HCT116 (cell line): ENCODE data around the gene RAVER2. TPM values are rescaled to one million over a fixed set of nuclear protein-coding genes. Genes with fewer than 3 reads are reported as not detected.

Experiments used
- ATAC-seq: fragments of 200-7000 bp; cut with Tn5 transposase; 2 replicates; pipeline ENCODE4 v1.9.1; 2020; ENCODE audit warnings: mild to moderate bottlenecking, moderate library complexity
- BruUV-seq: library from RNA; stranded (reverse); fragments of 400-500 nt; replicated peaks from 2 replicates; lab custom pipeline; 2021; lab: Mats Ljungman, UMichigan
- CTCF ChIA-PET: fragments of 300-600 bp; sonication (Branson Sonifier 250); formaldehyde crosslinking; loops from one replicate; lab custom pipeline; 2021; ENCODE audit warnings: antibody characterized with exemption; lab: Charles Lee
- POLR2A ChIA-PET: fragments of 300-600, 350-600 bp; sonication (Branson Sonifier 250); formaldehyde crosslinking; loops from one replicate; lab custom pipeline; 2021; ENCODE audit warnings: antibody characterized with exemption; lab: Charles Lee
- RAD21 ChIA-PET, 2 experiments: fragments of 300-600 bp; sonication (Branson Sonifier 250); formaldehyde crosslinking; loops; one replicate each; lab custom pipeline; 2023; ENCODE audit warnings: low total read pairs in 2 of 2; ENCODE audit not compliant: uncharacterized antibody in 2 of 2, unreplicated experiment in 2 of 2, low non-redundant PET in 1 of 2; lab: Charles Lee
- DNase-seq: peaks from one replicate; pipeline ENCODE4 v3.0.0-alpha.2; 2010; ENCODE audit warnings: low read depth, low spot score
- H2AFZ ChIP-seq: fragments of 200-600 bp; shearing (Covaris generic), sonication (generic); 2 replicates; pipeline ENCODE4 v1.6.1; 2017; ENCODE audit warnings: low read depth, mixed run types, mixed read lengths, antibody characterized with exemption, low read length; ENCODE audit not compliant: poor library complexity, severe bottlenecking
- H3K27ac ChIP-seq: 2 replicates; pipeline ENCODE4 v1.5.1; 2012; ENCODE audit warnings: low read depth, low read length
- H3K27me3 ChIP-seq: fragments of 200-600 bp; sonication (generic); 2 replicates; pipeline ENCODE4 v1.6.1; 2016; ENCODE audit warnings: mixed run types, low read length, mixed read lengths; ENCODE audit not compliant: insufficient read depth
- H3K36me3 ChIP-seq, 2 experiments: fragments of 200-500 bp in 1 of 2; fragments of 200-600 bp in 1 of 2; sonication (Bioruptor generic) in 1 of 2; sonication (generic) in 1 of 2; 2 replicates each; pipeline versions ENCODE4 v1.5.1 to v1.6.1; 2014 to 2016; ENCODE audit warnings: low read length in 2 of 2, inconsistent platforms in 1 of 2, mixed read lengths in 1 of 2, mixed run types in 1 of 2; ENCODE audit not compliant: insufficient read depth in 2 of 2, control insufficient read depth in 1 of 2
- H3K4me1 ChIP-seq, 2 experiments: fragments of 200-600 bp in 1 of 2; sonication (generic) in 1 of 2; 2 replicates each; pipeline versions ENCODE4 v1.5.1 to v1.6.1; 2012 to 2017; ENCODE audit warnings: low read length in 2 of 2, inconsistent platforms in 1 of 2, mild to moderate bottlenecking in 1 of 2, mixed read lengths in 1 of 2, mixed run types in 1 of 2, moderate library complexity in 1 of 2; ENCODE audit not compliant: insufficient read depth in 2 of 2, control insufficient read depth in 1 of 2
- H3K4me2 ChIP-seq: fragments of 200-600 bp; sonication (generic); 2 replicates; pipeline ENCODE4 v1.6.1; 2017; ENCODE audit warnings: mixed run types, low read length, mixed read lengths
- H3K4me3 ChIP-seq, 2 experiments: fragments of 200-600 bp in 1 of 2; sonication (generic) in 1 of 2; replicated peaks in 1 of 2; 2 replicates each; pipeline ENCODE4 v1.5.1; 2011 to 2016; ENCODE audit warnings: low read length in 2 of 2, control low read depth in 1 of 2, low read depth in 1 of 2, mild to moderate bottlenecking in 1 of 2, mixed read lengths in 1 of 2, mixed run types in 1 of 2
- H3K79me2 ChIP-seq: fragments of 200-600 bp; sonication (generic); 2 replicates; pipeline ENCODE4 v1.6.1; 2017; ENCODE audit warnings: mild to moderate bottlenecking, mixed run types, low read length, moderate library complexity, mixed read lengths; ENCODE audit not compliant: insufficient read depth
- H3K9ac ChIP-seq: fragments of 200-600 bp; sonication (generic); 2 replicates; pipeline ENCODE4 v1.6.1; 2016; ENCODE audit warnings: low read length, mixed read lengths
- H3K9me2 ChIP-seq: fragments of 200-600 bp; sonication (generic), shearing (Covaris generic); 2 replicates; pipeline ENCODE4 v1.6.1; 2017; ENCODE audit warnings: mixed run types, mild to moderate bottlenecking, moderate library complexity; ENCODE audit not compliant: insufficient read depth
- H3K9me3 ChIP-seq, 2 experiments: fragments of 200-500 bp in 1 of 2; fragments of 200-600 bp in 1 of 2; sonication (Bioruptor generic) in 1 of 2; sonication (generic) in 1 of 2; 2 replicates each; pipeline ENCODE4 v1.6.1; 2014 to 2017; ENCODE audit warnings: low read length in 2 of 2, mixed read lengths in 2 of 2, inconsistent platforms in 1 of 2, low read depth in 1 of 2, mild to moderate bottlenecking in 1 of 2, mixed run types in 1 of 2, moderate library complexity in 1 of 2; ENCODE audit not compliant: control insufficient read depth in 1 of 2, insufficient read depth in 1 of 2
- H4K20me1 ChIP-seq: fragments of 200-600 bp; sonication (generic), shearing (Covaris generic); 2 replicates; pipeline ENCODE4 v1.6.1; 2017; ENCODE audit warnings: mixed run types, mild to moderate bottlenecking, moderate library complexity; ENCODE audit not compliant: insufficient read depth
- CBX3 ChIP-seq: IDR thresholded peaks from 2 replicates; pipeline ENCODE4 v1.6.1; 2012; ENCODE audit warnings: low read depth
- ELF1 ChIP-seq: IDR thresholded peaks from 2 replicates; pipeline ENCODE4 v1.6.1; 2012; ENCODE audit warnings: low read depth, borderline replicate concordance
- EZH2 ChIP-seq: fragments of 200-600 bp; sonication (generic); IDR thresholded peaks from 2 replicates; pipeline ENCODE4 v1.6.1; 2017; ENCODE audit warnings: antibody characterized with exemption, mixed run types
- EZH2phosphoT487 ChIP-seq: fragments of 200-600 bp; IDR thresholded peaks from 2 replicates; pipeline ENCODE4 v1.6.1; 2018; ENCODE audit warnings: antibody characterized with exemption, borderline replicate concordance
- FOSL1 ChIP-seq: IDR thresholded peaks from 2 replicates; pipeline ENCODE4 v1.6.1; 2012; ENCODE audit warnings: low read depth
- POLR2AphosphoS5 ChIP-seq: IDR thresholded peaks from 2 replicates; pipeline ENCODE4 v1.6.1; 2011; ENCODE audit warnings: mild to moderate bottlenecking, low read depth, low read length, moderate library complexity
- RAD21 ChIP-seq: IDR thresholded peaks from 2 replicates; pipeline ENCODE4 v1.6.1; 2012; ENCODE audit warnings: low read depth, mild to moderate bottlenecking
- SIN3A ChIP-seq: IDR thresholded peaks from 2 replicates; pipeline ENCODE4 v1.6.1; 2012; ENCODE audit warnings: low read depth
- SP1 ChIP-seq: IDR thresholded peaks from 2 replicates; pipeline ENCODE4 v1.6.1; 2012; ENCODE audit warnings: low read depth
- SRF ChIP-seq: IDR thresholded peaks from 2 replicates; pipeline ENCODE4 v1.6.1; 2012; ENCODE audit warnings: low read depth
- ZFX ChIP-seq: fragments of 450-650 bp; IDR thresholded peaks from 2 replicates; pipeline ENCODE4 v1.6.1; 2017
- intact Hi-C: fragments of 100-400 bp; cut with micrococcal nuclease; formaldehyde crosslinking; loops from 2 replicates; pipeline ENCODE4 v1.10.0; 2022
- total RNA-seq: library from RNA; stranded (reverse); gene quantifications from one replicate; pipeline ENCODE4 v1.2.1, GENCODE V29; 2021; ENCODE audit not compliant: unreplicated experiment
- TF ChIP-seq, protein P1 (sequence below): IDR thresholded peaks from 2 replicates; pipeline ENCODE4 v1.6.1; 2012
- TF ChIP-seq, protein P2 (sequence below): IDR thresholded peaks from 2 replicates; pipeline ENCODE4 v1.6.1; 2012
- TF ChIP-seq, protein P3 (sequence below), 3 experiments: fragments of 200-600 bp in 1 of 3; sonication (generic) in 1 of 3; IDR thresholded peaks in 2 of 3; conservative IDR thresholded peaks in 1 of 3; 2 replicates each; pipeline ENCODE4 v1.5.1; 2012 to 2017; ENCODE audit warnings: low read depth in 2 of 3, low read length in 2 of 3, antibody characterized with exemption in 1 of 3, borderline replicate concordance in 1 of 3, control low read depth in 1 of 3, mild to moderate bottlenecking in 1 of 3, mixed read lengths in 1 of 3, mixed run types in 1 of 3, moderate library complexity in 1 of 3; ENCODE audit not compliant: insufficient read depth in 1 of 3
- TF ChIP-seq, protein P4 (sequence below): IDR thresholded peaks from 2 replicates; pipeline ENCODE4 v1.6.1; 2012; ENCODE audit warnings: low read depth

The RAVER2 gene
- total RNA-seq, 1 experiment from 2014 or later, result 23.2 TPM

DNA sequence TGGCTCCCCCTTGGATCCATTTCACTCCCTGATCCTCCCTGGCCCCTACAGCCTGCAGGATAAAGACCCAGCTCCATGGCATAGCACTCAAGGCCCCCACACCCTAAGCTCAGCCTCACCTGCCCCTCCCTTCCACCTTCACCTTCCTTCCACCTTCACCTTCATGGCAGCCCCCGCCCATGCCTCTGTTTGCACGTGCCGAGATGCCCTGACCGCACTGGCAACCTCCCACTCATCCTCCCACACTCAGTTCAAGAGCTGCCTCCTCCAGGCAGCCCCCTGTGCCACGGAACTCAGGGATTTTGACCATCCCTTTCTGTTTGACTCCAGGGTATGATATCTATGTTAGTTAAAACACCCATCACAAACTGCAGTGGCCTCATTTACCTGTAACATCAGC lies 109.8 kb downstream of the RAVER2 start:
- RAD21 ChIA-PET, result no interaction called here
- H3K9me3 ChIP-seq, result no peaks in the 10 kb centered on the region
- DNase-seq (no peak), ATAC-seq (no peak)
- TF ChIP-seq CBX3 (no peak), SIN3A (no peak), SP1 (no peak), EZH2 (no peak), ELF1 (no peak), RAD21 (no peak), EZH2phosphoT487 (no peak), ZFX (no peak), FOSL1 (no peak), SRF (no peak), POLR2AphosphoS5 (no peak)
- TF ChIP-seq, protein P1, sequence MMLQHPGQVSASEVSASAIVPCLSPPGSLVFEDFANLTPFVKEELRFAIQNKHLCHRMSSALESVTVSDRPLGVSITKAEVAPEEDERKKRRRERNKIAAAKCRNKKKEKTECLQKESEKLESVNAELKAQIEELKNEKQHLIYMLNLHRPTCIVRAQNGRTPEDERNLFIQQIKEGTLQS, result no peak
- TF ChIP-seq, protein P2, sequence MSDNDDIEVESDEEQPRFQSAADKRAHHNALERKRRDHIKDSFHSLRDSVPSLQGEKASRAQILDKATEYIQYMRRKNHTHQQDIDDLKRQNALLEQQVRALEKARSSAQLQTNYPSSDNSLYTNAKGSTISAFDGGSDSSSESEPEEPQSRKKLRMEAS, result no peak
- TF ChIP-seq, protein P3, sequence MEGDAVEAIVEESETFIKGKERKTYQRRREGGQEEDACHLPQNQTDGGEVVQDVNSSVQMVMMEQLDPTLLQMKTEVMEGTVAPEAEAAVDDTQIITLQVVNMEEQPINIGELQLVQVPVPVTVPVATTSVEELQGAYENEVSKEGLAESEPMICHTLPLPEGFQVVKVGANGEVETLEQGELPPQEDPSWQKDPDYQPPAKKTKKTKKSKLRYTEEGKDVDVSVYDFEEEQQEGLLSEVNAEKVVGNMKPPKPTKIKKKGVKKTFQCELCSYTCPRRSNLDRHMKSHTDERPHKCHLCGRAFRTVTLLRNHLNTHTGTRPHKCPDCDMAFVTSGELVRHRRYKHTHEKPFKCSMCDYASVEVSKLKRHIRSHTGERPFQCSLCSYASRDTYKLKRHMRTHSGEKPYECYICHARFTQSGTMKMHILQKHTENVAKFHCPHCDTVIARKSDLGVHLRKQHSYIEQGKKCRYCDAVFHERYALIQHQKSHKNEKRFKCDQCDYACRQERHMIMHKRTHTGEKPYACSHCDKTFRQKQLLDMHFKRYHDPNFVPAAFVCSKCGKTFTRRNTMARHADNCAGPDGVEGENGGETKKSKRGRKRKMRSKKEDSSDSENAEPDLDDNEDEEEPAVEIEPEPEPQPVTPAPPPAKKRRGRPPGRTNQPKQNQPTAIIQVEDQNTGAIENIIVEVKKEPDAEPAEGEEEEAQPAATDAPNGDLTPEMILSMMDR (IDR thresholded peaks at IDR 0.05 in 2 of 3, conservative IDR thresholded peaks at IDR 0.05 in 1 of 3; ENCODE audit: borderline replicate concordance in 1 of 3, insufficient read depth in 1 of 3, low read depth in 2 of 3, low read length in 2 of 3), result no peak
- TF ChIP-seq, protein P4, sequence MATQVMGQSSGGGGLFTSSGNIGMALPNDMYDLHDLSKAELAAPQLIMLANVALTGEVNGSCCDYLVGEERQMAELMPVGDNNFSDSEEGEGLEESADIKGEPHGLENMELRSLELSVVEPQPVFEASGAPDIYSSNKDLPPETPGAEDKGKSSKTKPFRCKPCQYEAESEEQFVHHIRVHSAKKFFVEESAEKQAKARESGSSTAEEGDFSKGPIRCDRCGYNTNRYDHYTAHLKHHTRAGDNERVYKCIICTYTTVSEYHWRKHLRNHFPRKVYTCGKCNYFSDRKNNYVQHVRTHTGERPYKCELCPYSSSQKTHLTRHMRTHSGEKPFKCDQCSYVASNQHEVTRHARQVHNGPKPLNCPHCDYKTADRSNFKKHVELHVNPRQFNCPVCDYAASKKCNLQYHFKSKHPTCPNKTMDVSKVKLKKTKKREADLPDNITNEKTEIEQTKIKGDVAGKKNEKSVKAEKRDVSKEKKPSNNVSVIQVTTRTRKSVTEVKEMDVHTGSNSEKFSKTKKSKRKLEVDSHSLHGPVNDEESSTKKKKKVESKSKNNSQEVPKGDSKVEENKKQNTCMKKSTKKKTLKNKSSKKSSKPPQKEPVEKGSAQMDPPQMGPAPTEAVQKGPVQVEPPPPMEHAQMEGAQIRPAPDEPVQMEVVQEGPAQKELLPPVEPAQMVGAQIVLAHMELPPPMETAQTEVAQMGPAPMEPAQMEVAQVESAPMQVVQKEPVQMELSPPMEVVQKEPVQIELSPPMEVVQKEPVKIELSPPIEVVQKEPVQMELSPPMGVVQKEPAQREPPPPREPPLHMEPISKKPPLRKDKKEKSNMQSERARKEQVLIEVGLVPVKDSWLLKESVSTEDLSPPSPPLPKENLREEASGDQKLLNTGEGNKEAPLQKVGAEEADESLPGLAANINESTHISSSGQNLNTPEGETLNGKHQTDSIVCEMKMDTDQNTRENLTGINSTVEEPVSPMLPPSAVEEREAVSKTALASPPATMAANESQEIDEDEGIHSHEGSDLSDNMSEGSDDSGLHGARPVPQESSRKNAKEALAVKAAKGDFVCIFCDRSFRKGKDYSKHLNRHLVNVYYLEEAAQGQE, result no peak
- H3K4me2 ChIP-seq, result no peak overlapping the region
- no peaks in the 10 kb centered on the region for H3K9me2 ChIP-seq
- H3K4me1 ChIP-seq, result no peaks in the 10 kb centered on the region
- POLR2A ChIA-PET, result no interaction called here
- no peak overlapping the region for H3K9ac ChIP-seq
- no peak overlapping the region for H2AFZ ChIP-seq
- no peaks in the 10 kb centered on the region for H3K79me2 ChIP-seq
- H3K27ac ChIP-seq, result no peak overlapping the region
- intact Hi-C loops, result no loop called here
- no peaks in the 10 kb centered on the region for H4K20me1 ChIP-seq
- BruUV-seq, result no TSS peak
- no peak overlapping the region for H3K4me3 ChIP-seq
- peaks cover 0 to 2% of the 10 kb centered on the region in 2 experiments; a peak in 2 of 4 replicates for H3K36me3 ChIP-seq
- CTCF ChIA-PET, result no interaction called here
- H3K27me3 ChIP-seq, result no peaks in the 10 kb centered on the region
